HepG2 (cell line): ENCODE measurements around the gene ZNF678.

ENCODE experiments used
- ELF4 ChIP-seq: sonication (generic); formaldehyde crosslinking; IDR thresholded peaks from 2 replicates; pipeline ENCODE4 v1.5.0; 2020; ENCODE audit warnings: missing genetic modification reagents, mild to moderate bottlenecking, moderate library complexity, borderline replicate concordance
- RAD21 ChIP-seq: fragments of 450-650 bp; formaldehyde crosslinking; IDR thresholded peaks from 2 replicates; pipeline ENCODE4 v1.5.0; 2020; ENCODE audit warnings: mild to moderate bottlenecking
- TF ChIP-seq, protein P1 (sequence below): sonication (generic); formaldehyde crosslinking; IDR thresholded peaks from 2 replicates; pipeline ENCODE4 v1.8.1; 2022; ENCODE audit warnings: mild to moderate bottlenecking, missing genetic modification reagents

DNA sequence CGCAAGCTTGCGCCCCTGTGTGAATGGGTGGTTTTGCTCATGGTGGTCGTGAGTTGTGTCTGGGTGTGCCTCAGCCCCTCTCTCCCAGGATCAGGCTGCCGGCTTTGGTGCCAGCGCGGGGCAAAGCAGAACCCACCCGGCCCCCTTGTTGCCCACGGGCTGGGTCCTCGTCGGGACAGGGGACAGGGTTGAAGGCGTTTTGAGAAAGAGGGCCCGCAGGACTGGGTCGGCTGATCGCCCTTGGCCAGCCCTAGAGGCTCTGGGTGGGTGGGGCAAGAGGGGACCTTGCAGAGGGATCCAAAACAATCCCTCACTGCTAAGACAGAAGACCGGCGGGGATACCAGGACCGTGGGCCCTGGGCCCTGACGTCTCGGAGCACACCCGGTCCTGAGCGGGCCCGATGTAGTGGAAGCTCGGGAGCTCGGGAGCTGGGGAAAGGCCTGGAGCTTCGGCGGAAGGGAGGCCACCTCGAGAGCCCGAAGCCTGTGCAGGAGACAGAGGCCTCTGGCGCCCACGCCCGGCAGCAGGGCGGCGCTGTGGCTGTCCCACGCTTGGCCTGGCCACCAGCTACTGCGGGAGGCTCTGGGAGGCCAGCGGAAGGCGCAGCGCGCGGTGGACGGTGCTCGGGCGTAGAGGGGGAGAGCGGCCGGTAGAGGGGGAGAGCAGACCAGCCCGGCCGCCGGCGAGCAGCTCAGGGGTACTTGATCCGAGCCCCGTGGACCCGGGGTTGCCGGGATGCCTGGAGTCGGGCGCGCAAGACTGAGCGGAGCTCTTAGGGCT is 2.8 kb upstream of the ZNF678 start:
- TF ChIP-seq ELF4 (CRISPR knock-in tag): no peak
- TF ChIP-seq, protein P1, sequence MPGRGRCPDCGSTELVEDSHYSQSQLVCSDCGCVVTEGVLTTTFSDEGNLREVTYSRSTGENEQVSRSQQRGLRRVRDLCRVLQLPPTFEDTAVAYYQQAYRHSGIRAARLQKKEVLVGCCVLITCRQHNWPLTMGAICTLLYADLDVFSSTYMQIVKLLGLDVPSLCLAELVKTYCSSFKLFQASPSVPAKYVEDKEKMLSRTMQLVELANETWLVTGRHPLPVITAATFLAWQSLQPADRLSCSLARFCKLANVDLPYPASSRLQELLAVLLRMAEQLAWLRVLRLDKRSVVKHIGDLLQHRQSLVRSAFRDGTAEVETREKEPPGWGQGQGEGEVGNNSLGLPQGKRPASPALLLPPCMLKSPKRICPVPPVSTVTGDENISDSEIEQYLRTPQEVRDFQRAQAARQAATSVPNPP (CRISPR knock-in tag): no peak
- TF ChIP-seq RAD21 (CRISPR knock-in tag): no peak
